Measurements from ENCODE around the gene CYGB. TPM values are rescaled to one million over a fixed set of nuclear protein-coding genes. Genes with fewer than 3 reads are reported as not detected.

The CYGB gene
- polyA plus RNA-seq, 1 of the 3 experiments (the other 2 are of a cell fraction): 1.7 TPM

GRCh38 chr17:76495663-76496400, 41.7 kb downstream of the CYGB start:
- H3K9me3 ChIP-seq: no peaks in the 10 kb centered on the region
- H2AFZ ChIP-seq (ENCODE audit: low read depth): no peak overlapping the region
- H3K9ac ChIP-seq: no peak overlapping the region
- H3K79me2 ChIP-seq (ENCODE audit: insufficient read depth): peaks cover 22% of the 10 kb centered on the region; the same call in 1 of the 2 replicates
- ChIA-PET CTCF (interaction anchor here (1.9 to 56.8 kb wide), 4 partner anchors 6 to 51 kb away, joined by 9 to 1687 read pairs (median 878); partner anchors contain the start of genes AANAT, RHBDF2 and UBE2O), POLR2A (interaction anchor here (0.7 kb wide), 1 partner anchor 50 kb away, joined by 3 read pairs; no protein-coding TSS in a partner anchor)
- H3F3A ChIP-seq (replicated peaks; ENCODE audit: insufficient read depth): peaks cover 15% of the 10 kb centered on the region
- TF ChIP-seq JUND (IDR thresholded peaks at IDR 0.05) (no peak), FOXJ3 (CRISPR knock-in tag; IDR thresholded peaks at IDR 0.05) (no peak), MXI1 (IDR thresholded peaks at IDR 0.05; ENCODE audit: low read depth, low read length) (no peak), EP300 (IDR thresholded peaks at IDR 0.05; ENCODE audit: borderline replicate concordance in 1 of 2, low read depth in 1 of 2, low read length in 1 of 2) (no peak), MAX (IDR thresholded peaks at IDR 0.05; ENCODE audit: low read depth) (no peak), FOSL2 (IDR thresholded peaks at IDR 0.05; ENCODE audit: borderline replicate concordance, low read depth) (no peak), PBX3 (IDR thresholded peaks at IDR 0.05) (no peak), FOXM1 (IDR thresholded peaks at IDR 0.05; ENCODE audit: low read depth) (no peak), TAF1 (IDR thresholded peaks at IDR 0.05; ENCODE audit: borderline replicate concordance, low read depth, low read length) (no peak)
- TF ChIP-seq, protein P1, sequence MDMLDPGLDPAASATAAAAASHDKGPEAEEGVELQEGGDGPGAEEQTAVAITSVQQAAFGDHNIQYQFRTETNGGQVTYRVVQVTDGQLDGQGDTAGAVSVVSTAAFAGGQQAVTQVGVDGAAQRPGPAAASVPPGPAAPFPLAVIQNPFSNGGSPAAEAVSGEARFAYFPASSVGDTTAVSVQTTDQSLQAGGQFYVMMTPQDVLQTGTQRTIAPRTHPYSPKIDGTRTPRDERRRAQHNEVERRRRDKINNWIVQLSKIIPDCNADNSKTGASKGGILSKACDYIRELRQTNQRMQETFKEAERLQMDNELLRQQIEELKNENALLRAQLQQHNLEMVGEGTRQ (IDR thresholded peaks at IDR 0.05; ENCODE audit: borderline replicate concordance, low read depth, low read length): no peak
- peaks cover 27 to 83% of the 10 kb centered on the region in 2 experiments; a peak in 3 of 4 replicates for H3K4me1 ChIP-seq (ENCODE audit: control insufficient read depth in 1 of 2, insufficient read depth in 2 of 2, low read depth in 1 of 2, low read length in 1 of 2)
- no peak overlapping the region; a peak in 1 of 4 replicates for H3K27ac ChIP-seq (ENCODE audit: low read depth in 2 of 2, low read length in 1 of 2)
- H3K9me2 ChIP-seq: no peaks in the 10 kb centered on the region
- H3K36me3 ChIP-seq (replicated peaks in 1 of 2; ENCODE audit: control insufficient read depth in 1 of 2, insufficient read depth in 2 of 2, low read length in 1 of 2): no peaks in the 10 kb centered on the region
- WGBS (ENCODE audit: low lambda C conversion rate): 78% methylated on average over 10 of the region's 16 CpGs
- no peak for DNase-seq
- no peak overlapping the region for H3K4me3 ChIP-seq (ENCODE audit: low read depth in 2 of 2, low read length in 1 of 2)
- H4K20me1 ChIP-seq (ENCODE audit: insufficient read depth): no peaks in the 10 kb centered on the region
- H3K27me3 ChIP-seq (ENCODE audit: insufficient read depth): no peaks in the 10 kb centered on the region
- no peak overlapping the region for H3K4me2 ChIP-seq

DNA sequence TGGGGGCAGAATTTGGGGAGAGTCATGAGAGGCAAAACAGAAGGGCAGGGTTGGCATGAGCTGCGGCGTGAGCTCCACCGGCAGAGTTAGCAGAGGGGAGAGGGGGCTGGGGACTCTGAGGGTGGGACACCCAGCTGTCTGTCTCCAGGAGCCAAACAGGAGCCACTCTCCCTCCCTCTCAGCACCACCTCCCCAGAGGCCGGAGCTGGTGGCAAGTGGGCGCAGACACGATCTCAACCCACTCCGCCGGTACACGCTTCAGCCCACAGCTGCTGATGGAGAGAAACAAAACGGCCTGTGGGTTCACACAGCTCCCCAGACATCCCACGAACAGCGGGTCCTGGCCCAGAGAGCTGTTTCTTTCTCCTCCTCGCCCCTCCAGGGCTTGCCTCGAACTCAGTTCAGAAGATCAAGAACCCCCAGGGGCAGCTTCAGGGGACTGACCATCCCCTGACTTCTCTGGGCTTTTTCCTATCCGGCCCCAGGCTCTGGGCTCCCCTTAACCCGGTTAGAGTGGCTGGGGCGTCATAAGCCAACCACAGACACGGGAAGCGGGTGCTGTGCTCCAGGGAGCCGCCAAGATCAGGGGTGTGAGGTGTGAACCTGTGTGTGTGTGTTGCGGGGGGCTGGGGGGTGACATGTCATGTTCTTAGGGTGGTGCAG, 43.9 kb downstream of the CYGB start:
- Histone ChIP-seq H3K79me2 (ENCODE audit: insufficient read depth) (peaks cover 14% of the 10 kb centered on the region; the same call in 1 of the 2 replicates), H3K4me2 (peak overlapping the region; percentile 38; the same call in 1 of the 2 replicates), H3K4me3 (ENCODE audit: low read depth in 2 of 2, low read length in 1 of 2) (no peak overlapping the region), H3K4me1 (ENCODE audit: control insufficient read depth in 1 of 2, insufficient read depth in 2 of 2, low read depth in 1 of 2, low read length in 1 of 2) (peaks cover 19 to 61% of the 10 kb centered on the region in 2 experiments; a peak in 3 of 4 replicates), H3K9me3 (no peaks in the 10 kb centered on the region), H3K9ac (no peak overlapping the region), H3K27ac (ENCODE audit: low read depth in 2 of 2, low read length in 1 of 2) (no peak overlapping the region), H4K20me1 (ENCODE audit: insufficient read depth) (no peaks in the 10 kb centered on the region), H3K36me3 (replicated peaks in 1 of 2; ENCODE audit: control insufficient read depth in 1 of 2, insufficient read depth in 2 of 2, low read length in 1 of 2) (no peaks in the 10 kb centered on the region), H3K27me3 (ENCODE audit: insufficient read depth) (no peaks in the 10 kb centered on the region), H3K9me2 (no peaks in the 10 kb centered on the region), H2AFZ (ENCODE audit: low read depth) (no peak overlapping the region), H3F3A (replicated peaks; ENCODE audit: insufficient read depth) (peaks cover 9% of the 10 kb centered on the region)
- DNase-seq: no peak
- WGBS (ENCODE audit: low lambda C conversion rate): 92% methylated on average over 20 of the region's 21 CpGs
- CTCF ChIA-PET: interaction anchor here (1.0 to 56.8 kb wide), 11 partner anchors 4 to 562 kb away, joined by 3 to 1687 read pairs (median 5); partner anchors contain the start of genes AANAT, RHBDF2 and UBE2O
- POLR2A ChIA-PET: no interaction called here
- TF ChIP-seq MAX (IDR thresholded peaks at IDR 0.05; ENCODE audit: low read depth) (no peak), FOXJ3 (CRISPR knock-in tag; IDR thresholded peaks at IDR 0.05) (no peak), JUND (IDR thresholded peaks at IDR 0.05) (no peak), NFIC (IDR thresholded peaks at IDR 0.05; ENCODE audit: borderline replicate concordance) (no peak), CHD2 (IDR thresholded peaks at IDR 0.05; ENCODE audit: low read length, partially characterized antibody) (no peak), GATA2 (CRISPR knock-in tag; IDR thresholded peaks at IDR 0.05) (no peak)
- TF ChIP-seq, protein P2, sequence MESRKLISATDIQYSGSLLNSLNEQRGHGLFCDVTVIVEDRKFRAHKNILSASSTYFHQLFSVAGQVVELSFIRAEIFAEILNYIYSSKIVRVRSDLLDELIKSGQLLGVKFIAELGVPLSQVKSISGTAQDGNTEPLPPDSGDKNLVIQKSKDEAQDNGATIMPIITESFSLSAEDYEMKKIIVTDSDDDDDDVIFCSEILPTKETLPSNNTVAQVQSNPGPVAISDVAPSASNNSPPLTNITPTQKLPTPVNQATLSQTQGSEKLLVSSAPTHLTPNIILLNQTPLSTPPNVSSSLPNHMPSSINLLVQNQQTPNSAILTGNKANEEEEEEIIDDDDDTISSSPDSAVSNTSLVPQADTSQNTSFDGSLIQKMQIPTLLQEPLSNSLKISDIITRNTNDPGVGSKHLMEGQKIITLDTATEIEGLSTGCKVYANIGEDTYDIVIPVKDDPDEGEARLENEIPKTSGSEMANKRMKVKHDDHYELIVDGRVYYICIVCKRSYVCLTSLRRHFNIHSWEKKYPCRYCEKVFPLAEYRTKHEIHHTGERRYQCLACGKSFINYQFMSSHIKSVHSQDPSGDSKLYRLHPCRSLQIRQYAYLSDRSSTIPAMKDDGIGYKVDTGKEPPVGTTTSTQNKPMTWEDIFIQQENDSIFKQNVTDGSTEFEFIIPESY (IDR thresholded peaks at IDR 0.05; ENCODE audit: borderline replicate concordance, low read depth): no peak
- TF ChIP-seq, protein P3, sequence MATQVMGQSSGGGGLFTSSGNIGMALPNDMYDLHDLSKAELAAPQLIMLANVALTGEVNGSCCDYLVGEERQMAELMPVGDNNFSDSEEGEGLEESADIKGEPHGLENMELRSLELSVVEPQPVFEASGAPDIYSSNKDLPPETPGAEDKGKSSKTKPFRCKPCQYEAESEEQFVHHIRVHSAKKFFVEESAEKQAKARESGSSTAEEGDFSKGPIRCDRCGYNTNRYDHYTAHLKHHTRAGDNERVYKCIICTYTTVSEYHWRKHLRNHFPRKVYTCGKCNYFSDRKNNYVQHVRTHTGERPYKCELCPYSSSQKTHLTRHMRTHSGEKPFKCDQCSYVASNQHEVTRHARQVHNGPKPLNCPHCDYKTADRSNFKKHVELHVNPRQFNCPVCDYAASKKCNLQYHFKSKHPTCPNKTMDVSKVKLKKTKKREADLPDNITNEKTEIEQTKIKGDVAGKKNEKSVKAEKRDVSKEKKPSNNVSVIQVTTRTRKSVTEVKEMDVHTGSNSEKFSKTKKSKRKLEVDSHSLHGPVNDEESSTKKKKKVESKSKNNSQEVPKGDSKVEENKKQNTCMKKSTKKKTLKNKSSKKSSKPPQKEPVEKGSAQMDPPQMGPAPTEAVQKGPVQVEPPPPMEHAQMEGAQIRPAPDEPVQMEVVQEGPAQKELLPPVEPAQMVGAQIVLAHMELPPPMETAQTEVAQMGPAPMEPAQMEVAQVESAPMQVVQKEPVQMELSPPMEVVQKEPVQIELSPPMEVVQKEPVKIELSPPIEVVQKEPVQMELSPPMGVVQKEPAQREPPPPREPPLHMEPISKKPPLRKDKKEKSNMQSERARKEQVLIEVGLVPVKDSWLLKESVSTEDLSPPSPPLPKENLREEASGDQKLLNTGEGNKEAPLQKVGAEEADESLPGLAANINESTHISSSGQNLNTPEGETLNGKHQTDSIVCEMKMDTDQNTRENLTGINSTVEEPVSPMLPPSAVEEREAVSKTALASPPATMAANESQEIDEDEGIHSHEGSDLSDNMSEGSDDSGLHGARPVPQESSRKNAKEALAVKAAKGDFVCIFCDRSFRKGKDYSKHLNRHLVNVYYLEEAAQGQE (IDR thresholded peaks at IDR 0.05; ENCODE audit: low read depth, low read length): no peak

Data from SK-N-SH (cell line).